GM19043 (cell line): ENCODE measurements around the gene ATG2A.
A peak's percentile ranks its signal among the peaks of the same experiment; 100 is the strongest.
"Not testable (repeated sequence)": the region's sequence is repeated elsewhere in the genome, so short reads cannot be mapped to it uniquely, and the experiment has no call there.

Experiments used
- ATAC-seq: cut with Tn5 transposase; IDR thresholded peaks from one replicate; pipeline ENCODE4 v1.9.1; 2021; ENCODE audit warnings: low read depth; ENCODE audit not compliant: unreplicated experiment

ATG2A gene

GRCh38 chr11:64857485-64857884 lies 59.5 kb downstream of the ATG2A start:
- no peak for ATAC-seq

GRCh38 chr11:64856382-64857227 lies 60.4 kb downstream of the ATG2A start:
- ATAC-seq: no peak

GRCh38 chr11:64855596-64856304 lies 61.3 kb downstream of the ATG2A start:
- no peak for ATAC-seq

GRCh38 chr11:64854534-64855502 lies 62.2 kb downstream of the ATG2A start:
- no peak for ATAC-seq

- no peak for ATAC-seq
These were observed 62.9 kb downstream of the ATG2A start for GRCh38 chr11:64854157-64854533.

- ATAC-seq: no peak
These were observed 63.3 kb downstream of the ATG2A start for GRCh38 chr11:64853709-64854108.

- ATAC-seq: no peak
These were observed 64.1 kb downstream of the ATG2A start for GRCh38 chr11:64852804-64853509.

- ATAC-seq: no peak
These were observed 65.1 kb downstream of the ATG2A start for GRCh38 chr11:64851831-64852351.

- ATAC-seq: peak; percentile 69
These were observed 65.9 kb downstream of the ATG2A start for GRCh38 chr11:64850979-64851567.

- ATAC-seq: no peak
These were observed 67.2 kb downstream of the ATG2A start for GRCh38 chr11:64849598-64850356.

- no peak for ATAC-seq
These were observed 68.0 kb downstream of the ATG2A start for GRCh38 chr11:64848826-64849597.

- no peak for ATAC-seq
These were observed 68.7 kb downstream of the ATG2A start for GRCh38 chr11:64848214-64848825.

- ATAC-seq: no peak
These were observed 69.9 kb downstream of the ATG2A start for GRCh38 chr11:64846998-64847666.

GRCh38 chr11:64845776-64846129 lies 71.3 kb downstream of the ATG2A start:
- ATAC-seq: not testable (repeated sequence)

- ATAC-seq: no peak
These were observed 71.8 kb downstream of the ATG2A start for GRCh38 chr11:64845129-64845775.
